ENCODE measurements around the gene TEX36. TPM values are rescaled to one million over a fixed set of nuclear protein-coding genes. Genes with fewer than 3 reads are reported as not detected.

Gene TEX36
- total RNA-seq, 1 experiment from 2014 or later, result not detected

DNA sequence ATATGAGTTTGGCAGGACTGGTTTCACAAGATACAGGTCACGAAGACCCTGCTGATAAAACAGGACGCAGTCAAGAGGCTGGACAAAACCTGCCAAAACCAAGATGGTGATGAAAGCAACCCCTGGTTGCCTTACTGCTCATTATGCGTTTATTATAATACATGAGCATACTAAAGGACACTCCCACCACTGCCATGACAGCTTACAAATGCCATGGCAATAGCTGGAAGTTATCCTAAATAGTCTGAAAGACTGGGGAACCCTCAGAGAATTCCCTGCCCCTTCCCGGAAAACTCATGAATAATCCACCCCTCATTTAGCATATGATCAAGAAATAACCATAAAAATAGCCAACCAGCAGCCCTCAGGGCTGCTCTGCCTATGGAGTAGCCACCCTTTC, 73.1 kb downstream of the TEX36 start:
- no peak overlapping the region for H3T11ph ChIP-seq (ENCODE audit: low read length)
- no peak overlapping the region for H3K9ac ChIP-seq (ENCODE audit: extremely low read depth, insufficient read length, low read length)
- H3K23ac ChIP-seq (ENCODE audit: insufficient read length, low read depth, low read length), result no peak overlapping the region
- Mint-ChIP-seq H3K4me3 (no peak overlapping the region), H3K36me3 (ENCODE audit: insufficient read depth in 1 of 3, low read depth in 3 of 3) (no peaks in the 10 kb centered on the region), H3K27ac (no peak overlapping the region; a peak in 1 of 7 replicates), H3K4me1 (no peaks in the 10 kb centered on the region), H3K9me3 (peaks cover 0 to 4% of the 10 kb centered on the region in 2 experiments; a peak in 3 of 5 replicates), H3K27me3 (ENCODE audit: low read depth) (peaks cover 2% of the 10 kb centered on the region)
- DNase-seq, result no peak
- H3K4me1 ChIP-seq (ENCODE audit: insufficient read depth, low read length), result no peaks in the 10 kb centered on the region
- H3K18ac ChIP-seq (ENCODE audit: insufficient read length, low read depth, low read length), result no peak overlapping the region
- H4K5ac ChIP-seq (ENCODE audit: insufficient read length, low read depth, low read length), result no peak overlapping the region
- H2AFZ ChIP-seq (ENCODE audit: low read length), result no peak overlapping the region
- H2BK5ac ChIP-seq (ENCODE audit: insufficient read length, low read length), result no peak overlapping the region
- no peak overlapping the region for H2BK20ac ChIP-seq (ENCODE audit: low read depth, low read length, poor library complexity, severe bottlenecking)
- H2BK120ac ChIP-seq (ENCODE audit: low read depth, low read length, poor library complexity, severe bottlenecking), result no peak overlapping the region
- H3K4ac ChIP-seq (ENCODE audit: low read depth, low read length), result no peak overlapping the region
- H2AK5ac ChIP-seq (ENCODE audit: insufficient read length, low read length), result no peak overlapping the region
- no peak overlapping the region for H3K14ac ChIP-seq (ENCODE audit: insufficient read depth, low read length)
- no peak overlapping the region for H2BK15ac ChIP-seq (ENCODE audit: low read depth, low read length)
- H4K8ac ChIP-seq (replicated peaks; ENCODE audit: insufficient read length, low read depth, low read length), result no peak overlapping the region
- no peak for TF ChIP-seq CTCF (conservative IDR thresholded peaks at IDR 0.05)
- no peak overlapping the region for H3K27ac ChIP-seq (ENCODE audit: insufficient read length, low read depth, low read length)
- no peaks in the 10 kb centered on the region for H3K23me2 ChIP-seq (ENCODE audit: insufficient read length, low read depth, low read length, poor library complexity, severe bottlenecking)
- H3K56ac ChIP-seq (ENCODE audit: insufficient read length, low read depth, low read length), result no peak overlapping the region
- no peak overlapping the region for H4K91ac ChIP-seq (ENCODE audit: insufficient read length, low read depth, low read length)
- WGBS (ENCODE audit: extremely low coverage, insufficient read length, low lambda C conversion rate), result no CpG with 5 or more reads among the region's 4 CpGs
- no peaks in the 10 kb centered on the region for H3K27me3 ChIP-seq (ENCODE audit: insufficient read depth, low read length)
- H3K79me1 ChIP-seq (ENCODE audit: insufficient read depth, low read depth, low read length, poor library complexity, severe bottlenecking), result no peaks in the 10 kb centered on the region
- H4K20me1 ChIP-seq (ENCODE audit: control insufficient read depth, insufficient read depth, insufficient read length), result no peaks in the 10 kb centered on the region
- H3K79me2 ChIP-seq (ENCODE audit: insufficient read depth, low read length), result no peaks in the 10 kb centered on the region
- H3K9me3 ChIP-seq (ENCODE audit: control insufficient read depth, low read depth, low read length), result no peaks in the 10 kb centered on the region
- H2BK12ac ChIP-seq (ENCODE audit: insufficient read length, low read depth, low read length), result no peak overlapping the region
- no peak overlapping the region for H3K4me2 ChIP-seq (ENCODE audit: insufficient read depth, insufficient read length, low read length)
